Activated CD4-positive, alpha-beta T cell treated with anti-CD3 and anti-CD28 coated beads, Interleukin-2, Interleukin-6, amounts not matched to agents 100 ng/mL and 50 ng/mL, durations not matched to agents 16 hours and 8 hours (primary cell): Measurements from ENCODE around the gene ATP2B2.

ENCODE experiments used
- DNase-seq: peaks from one replicate; pipeline ENCODE4 v3.0.0-alpha.2; 2020

Gene ATP2B2

DNA sequence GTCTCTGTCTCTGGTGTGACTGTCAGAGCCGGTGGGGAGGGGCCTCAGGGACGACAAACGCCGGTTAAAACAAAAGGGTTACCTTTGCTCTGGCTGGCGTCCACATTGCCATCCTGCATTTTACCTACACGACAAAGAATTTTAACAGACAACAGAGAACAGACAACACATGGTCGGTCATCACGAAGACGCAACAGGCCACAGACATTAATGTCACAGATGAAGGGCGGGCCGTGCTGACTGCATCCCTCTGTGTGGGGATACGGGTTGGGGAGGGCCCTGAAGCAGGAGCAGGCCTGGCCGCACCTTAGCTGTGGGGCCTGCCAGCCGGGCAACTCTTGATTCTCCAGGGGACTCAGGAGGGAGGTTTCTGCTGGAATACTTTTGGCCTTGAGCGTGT, 126.2 kb downstream of the ATP2B2 start:
- no peak for DNase-seq

DNA sequence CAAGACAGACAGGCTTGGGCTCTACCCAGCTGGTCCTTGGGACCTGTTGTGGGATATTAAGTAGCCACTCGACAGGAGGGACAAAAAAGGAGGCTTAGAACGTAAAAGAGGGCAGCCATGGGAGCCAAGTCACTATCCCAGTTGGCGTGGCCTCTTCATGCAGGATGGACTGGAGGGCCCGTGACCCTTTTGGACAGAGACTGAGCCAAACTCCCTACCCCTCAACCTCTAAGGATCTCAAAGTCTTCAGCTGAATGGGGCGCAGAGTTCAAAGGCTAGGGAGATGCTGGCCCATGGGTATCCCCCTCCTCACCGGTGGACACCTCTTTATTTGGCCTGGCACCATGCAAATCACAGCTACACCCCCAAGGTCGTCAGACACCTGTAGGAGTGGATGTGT, 126.6 kb downstream of the ATP2B2 start:
- no peak for DNase-seq

DNA sequence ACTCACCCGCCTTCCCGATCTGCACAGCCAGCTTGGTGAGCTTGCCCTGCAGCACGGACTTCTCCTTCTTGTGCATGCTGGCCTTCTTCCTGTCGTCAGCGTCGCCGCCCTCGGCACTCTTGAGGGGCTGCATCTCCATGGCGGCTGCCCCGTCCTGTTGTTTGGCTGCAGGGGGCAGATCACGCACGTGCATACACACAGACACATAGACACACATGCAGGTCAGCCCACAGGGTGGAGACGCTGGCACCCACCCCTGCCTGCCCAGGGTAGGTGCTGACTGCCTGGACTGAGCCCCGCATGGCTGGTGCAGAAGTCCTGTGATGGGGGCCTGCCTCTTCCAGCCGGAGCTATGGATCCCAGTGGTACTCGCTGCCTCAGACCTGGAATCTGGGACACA, 127.1 kb downstream of the ATP2B2 start:
- DNase-seq: no peak

- no peak for DNase-seq
Observed at GRCh38 chr3:10377148-10377725, 128.1 kb downstream of the ATP2B2 start.

- no peak for DNase-seq
Observed at GRCh38 chr3:10376353-10376752, 129.0 kb downstream of the ATP2B2 start.

GRCh38 chr3:10375296-10376053, 129.9 kb downstream of the ATP2B2 start:
- DNase-seq: no peak

- no peak for DNase-seq
Observed at GRCh38 chr3:10374311-10374710, 131.1 kb downstream of the ATP2B2 start.

DNA sequence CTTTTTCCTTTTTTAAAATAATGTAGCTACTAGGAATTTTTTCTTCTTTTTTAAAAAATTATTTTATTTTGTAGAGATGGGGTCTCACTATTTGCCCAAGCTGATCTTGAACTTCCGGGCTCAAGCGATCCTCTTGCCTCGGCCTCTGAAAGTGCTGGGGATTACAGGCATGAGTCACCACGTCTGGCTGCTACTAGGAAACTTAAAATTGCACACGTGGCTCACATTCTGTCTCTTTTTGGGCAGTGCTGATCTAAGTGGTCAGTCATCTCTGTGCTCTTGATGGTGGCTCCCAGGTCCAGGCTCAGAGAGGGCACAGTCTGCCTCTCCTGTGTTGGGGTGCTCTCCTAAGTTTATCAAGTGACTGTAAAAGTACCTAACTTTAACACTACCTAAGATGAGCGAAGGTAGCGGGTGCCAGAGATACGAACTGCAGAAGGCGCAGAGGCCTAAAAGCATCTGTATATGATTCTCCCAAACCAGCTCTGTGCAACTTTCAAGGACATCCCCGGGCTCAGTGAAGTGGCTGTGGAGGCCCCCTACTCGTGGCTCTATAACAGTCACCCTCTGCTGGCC, 131.6 kb downstream of the ATP2B2 start:
- no peak for DNase-seq

DNA sequence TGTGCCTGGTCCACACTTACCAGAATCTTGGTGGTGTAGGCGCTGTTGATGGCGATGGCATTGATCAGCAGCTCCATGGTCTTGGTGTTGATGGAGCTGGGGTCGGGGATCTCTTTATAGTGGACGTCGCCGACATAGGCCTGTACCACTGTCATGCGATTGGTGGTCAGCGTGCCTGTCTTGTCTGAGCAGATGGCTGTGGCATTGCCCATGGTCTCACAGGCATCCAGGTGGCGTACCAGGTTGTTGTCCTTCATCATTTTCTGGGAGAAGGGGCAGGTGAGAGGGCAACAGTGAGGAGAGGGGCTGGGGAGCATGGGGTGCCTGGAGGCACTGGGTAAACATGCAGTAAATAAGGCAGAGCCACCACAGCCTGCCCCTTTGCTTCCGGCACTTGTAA, 133.6 kb downstream of the ATP2B2 start:
- no peak for DNase-seq

GRCh38 chr3:10371167-10371566, 134.2 kb downstream of the ATP2B2 start:
- no peak for DNase-seq

GRCh38 chr3:10370429-10370828, 135.0 kb downstream of the ATP2B2 start:
- no peak for DNase-seq

DNA sequence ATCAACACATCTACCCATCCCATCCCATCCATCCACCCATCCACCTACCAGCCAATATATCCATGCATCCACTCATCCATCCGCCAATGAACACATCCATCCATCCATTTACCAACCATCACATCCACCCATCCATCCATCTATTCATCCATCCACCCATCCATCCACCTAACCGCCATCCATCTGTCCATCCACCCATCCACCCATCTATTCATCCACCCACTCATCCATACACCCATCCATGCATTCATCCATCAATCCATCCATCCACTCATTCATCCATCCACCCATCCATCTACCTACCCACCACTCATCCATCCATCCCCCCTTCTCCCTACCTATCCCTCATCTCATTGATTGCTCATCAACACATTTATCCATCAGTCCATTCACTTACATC, 136.9 kb downstream of the ATP2B2 start:
- DNase-seq: no peak

DNA sequence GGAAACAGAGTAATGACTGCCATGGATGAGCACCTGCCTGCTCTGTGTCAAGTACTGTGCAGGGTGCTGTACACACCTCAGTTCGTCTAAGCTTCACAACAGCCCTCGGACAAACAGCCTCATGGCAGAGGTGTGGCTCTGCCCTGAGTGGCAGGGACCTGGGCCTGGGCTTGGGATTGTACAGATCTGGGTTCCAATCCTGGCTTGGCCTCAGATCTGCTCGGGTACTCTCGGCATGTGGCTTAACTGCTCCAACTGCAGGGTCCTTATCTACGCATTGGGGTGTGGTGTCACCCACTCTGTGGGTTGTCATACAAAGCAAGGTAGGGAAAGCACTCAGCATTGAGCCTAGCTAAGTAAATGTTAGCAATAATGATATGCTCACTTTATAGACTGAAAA, 137.9 kb downstream of the ATP2B2 start:
- no peak for DNase-seq

DNA sequence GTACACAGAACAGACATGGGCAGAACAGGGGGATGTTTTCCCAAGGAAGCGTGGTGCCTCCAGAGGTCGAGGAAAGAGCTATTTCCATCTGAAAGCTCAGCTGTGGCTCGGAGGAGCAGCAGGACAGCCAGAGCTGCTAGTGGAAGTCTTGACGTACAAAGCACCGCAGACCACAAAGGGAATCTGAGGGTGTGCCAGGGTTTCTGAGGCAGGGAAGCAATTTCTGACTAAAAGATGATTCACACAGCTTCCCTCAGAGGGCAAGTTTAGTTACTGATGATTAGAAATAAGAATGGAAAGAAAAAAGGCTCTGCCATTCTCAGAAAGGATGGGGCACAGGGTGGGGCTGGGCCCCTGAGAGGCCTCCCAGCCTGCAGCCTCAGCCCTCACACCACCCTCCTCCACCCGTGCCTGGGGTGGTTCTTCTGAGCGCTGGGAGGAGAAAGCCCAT, 138.7 kb downstream of the ATP2B2 start:
- DNase-seq: peak; percentile 77

DNA sequence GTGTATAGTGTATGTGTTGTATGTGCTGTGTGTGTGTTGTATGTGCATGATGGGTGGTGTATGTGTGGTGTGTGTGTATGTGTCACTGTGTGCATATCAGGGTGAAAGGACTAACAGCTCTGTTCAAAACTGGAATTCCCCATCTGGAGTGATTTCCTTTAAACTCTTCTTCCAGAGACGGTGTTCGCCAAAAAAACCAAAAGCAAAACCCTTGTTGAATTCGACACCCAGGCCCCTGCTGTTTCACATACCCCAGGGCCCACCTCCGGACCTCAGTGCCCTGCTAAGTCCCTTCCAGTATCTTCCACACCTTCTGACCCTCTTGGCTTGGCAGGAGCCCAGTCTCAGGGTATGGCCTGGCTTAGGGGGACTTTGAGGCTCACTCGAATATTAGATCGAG, 139.6 kb downstream of the ATP2B2 start:
- DNase-seq: peak; percentile 34

- DNase-seq: no peak
Observed at GRCh38 chr3:10365316-10365715, 140.1 kb downstream of the ATP2B2 start.

- no peak for DNase-seq
Observed at GRCh38 chr3:10364806-10365205, 140.6 kb downstream of the ATP2B2 start.

- DNase-seq: peak; percentile 49
Observed at GRCh38 chr3:10363935-10364334, 141.5 kb downstream of the ATP2B2 start.

- DNase-seq: no peak
Observed at GRCh38 chr3:10361375-10361774, 144.0 kb downstream of the ATP2B2 start.

DNA sequence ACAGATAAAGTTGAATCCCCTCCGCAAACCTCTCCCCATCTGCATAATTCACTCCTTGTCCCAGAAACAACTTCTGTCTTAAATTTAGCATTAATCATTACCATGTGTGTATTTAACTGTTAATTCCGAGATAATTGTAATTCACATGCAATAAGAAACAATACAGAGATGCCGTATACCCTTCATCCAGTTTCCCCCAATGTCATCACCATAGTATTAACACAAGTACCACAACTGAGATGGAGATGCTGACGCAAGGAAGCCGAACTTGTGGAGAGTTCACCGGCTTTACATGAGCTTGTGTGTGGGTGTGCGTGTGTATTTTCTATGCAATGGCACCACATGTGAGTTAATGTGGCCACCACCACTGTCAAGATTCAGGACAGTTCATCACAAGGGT, 144.9 kb downstream of the ATP2B2 start:
- DNase-seq: no peak

DNA sequence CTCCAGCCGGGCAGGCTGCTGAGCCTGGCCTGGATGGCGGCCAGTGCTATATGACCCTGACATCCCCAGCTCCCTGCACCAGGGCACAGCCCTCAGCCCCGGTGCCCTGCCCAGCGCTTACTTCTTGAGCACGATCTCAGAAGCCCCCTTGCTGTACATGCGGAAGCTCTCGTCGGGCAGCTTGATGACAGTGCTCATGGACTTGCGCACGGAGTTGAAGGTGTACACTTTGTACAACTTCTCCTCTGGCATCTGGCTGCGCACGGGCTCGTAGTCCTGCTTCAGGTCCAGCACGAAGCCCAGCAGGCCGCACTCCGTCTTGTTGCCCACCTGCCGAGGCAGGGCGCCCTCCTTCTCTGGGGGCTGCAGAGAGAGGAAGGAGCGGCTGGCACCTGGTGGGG, 145.6 kb downstream of the ATP2B2 start:
- DNase-seq: no peak

DNA sequence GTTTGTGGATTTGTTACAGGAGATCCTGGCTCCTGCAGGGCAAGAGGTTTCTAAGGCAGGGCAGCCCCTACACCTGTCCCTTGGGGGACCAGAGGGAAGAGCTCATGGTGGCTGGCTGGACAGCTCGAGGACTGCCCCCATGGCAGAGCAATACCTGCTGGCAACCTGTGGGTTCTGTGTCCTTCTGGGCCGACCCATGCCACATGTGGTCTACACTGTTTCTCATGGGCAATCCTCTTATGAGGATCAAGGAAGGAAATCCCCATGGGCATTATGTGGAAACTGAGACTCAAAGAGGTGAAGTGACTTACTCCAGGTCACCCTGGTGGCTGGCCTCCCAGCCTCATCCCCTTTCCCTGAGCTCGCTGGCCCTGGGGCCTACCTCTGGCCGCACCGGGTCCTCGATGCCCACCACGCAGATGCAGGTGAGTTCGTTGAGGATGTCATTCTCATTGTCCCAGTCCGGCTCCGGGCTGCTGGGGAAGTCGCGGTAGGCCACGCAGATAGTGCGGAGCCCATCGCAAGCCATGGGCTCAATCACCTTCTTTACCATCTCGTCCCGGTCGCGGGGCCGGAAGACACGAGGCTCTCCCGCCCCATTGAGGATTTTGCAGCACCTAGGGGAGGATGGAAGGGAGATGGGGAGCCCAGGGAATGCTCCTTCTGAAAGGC, 146.9 kb downstream of the ATP2B2 start:
- no peak for DNase-seq

GRCh38 chr3:10357592-10358308, 147.6 kb downstream of the ATP2B2 start:
- DNase-seq: peak; percentile 17
